D721Med (cell line): ENCODE results near the gene DEGS1.

Source experiments
- DNase-seq: peaks from one replicate; pipeline ENCODE4 v3.0.0; 2011; ENCODE audit warnings: low spot score; ENCODE audit not compliant: insufficient read length
- FAIRE-seq: peaks from 2 replicates; lab custom pipeline; 2011; peaks lifted over from hg19 to GRCh38; lab: Jason Lieb, UNC
- TF ChIP-seq, protein P1 (sequence below): IDR thresholded peaks from 2 replicates; pipeline ENCODE4 v1.5.1; 2012; ENCODE audit warnings: mild to moderate bottlenecking, control low read depth; ENCODE audit not compliant: insufficient read depth; ENCODE audit errors: missing control alignments

Gene DEGS1

DNA sequence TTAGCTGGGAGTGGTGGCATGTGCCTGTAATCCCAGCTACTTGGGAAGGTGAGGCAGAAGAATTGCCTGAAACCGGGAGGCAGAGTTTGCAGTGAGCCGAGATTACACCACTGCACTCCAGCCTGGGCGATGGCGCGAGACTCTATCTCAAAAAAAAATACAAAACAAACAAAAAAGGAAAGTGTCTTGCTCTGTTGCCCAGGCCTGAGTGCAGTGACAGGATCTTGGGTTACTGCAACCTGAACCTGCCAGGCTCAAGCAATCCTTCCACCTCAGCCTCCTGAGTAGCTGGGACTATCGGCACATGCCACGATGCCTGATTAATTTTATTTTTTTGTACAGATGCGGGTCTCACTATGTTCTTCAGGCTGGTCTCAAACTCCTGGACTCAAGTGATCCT, 33.3 kb downstream of the DEGS1 start:
- TF ChIP-seq, protein P1, sequence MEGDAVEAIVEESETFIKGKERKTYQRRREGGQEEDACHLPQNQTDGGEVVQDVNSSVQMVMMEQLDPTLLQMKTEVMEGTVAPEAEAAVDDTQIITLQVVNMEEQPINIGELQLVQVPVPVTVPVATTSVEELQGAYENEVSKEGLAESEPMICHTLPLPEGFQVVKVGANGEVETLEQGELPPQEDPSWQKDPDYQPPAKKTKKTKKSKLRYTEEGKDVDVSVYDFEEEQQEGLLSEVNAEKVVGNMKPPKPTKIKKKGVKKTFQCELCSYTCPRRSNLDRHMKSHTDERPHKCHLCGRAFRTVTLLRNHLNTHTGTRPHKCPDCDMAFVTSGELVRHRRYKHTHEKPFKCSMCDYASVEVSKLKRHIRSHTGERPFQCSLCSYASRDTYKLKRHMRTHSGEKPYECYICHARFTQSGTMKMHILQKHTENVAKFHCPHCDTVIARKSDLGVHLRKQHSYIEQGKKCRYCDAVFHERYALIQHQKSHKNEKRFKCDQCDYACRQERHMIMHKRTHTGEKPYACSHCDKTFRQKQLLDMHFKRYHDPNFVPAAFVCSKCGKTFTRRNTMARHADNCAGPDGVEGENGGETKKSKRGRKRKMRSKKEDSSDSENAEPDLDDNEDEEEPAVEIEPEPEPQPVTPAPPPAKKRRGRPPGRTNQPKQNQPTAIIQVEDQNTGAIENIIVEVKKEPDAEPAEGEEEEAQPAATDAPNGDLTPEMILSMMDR = no peak
- no peak for FAIRE-seq
- no peak for DNase-seq

DNA sequence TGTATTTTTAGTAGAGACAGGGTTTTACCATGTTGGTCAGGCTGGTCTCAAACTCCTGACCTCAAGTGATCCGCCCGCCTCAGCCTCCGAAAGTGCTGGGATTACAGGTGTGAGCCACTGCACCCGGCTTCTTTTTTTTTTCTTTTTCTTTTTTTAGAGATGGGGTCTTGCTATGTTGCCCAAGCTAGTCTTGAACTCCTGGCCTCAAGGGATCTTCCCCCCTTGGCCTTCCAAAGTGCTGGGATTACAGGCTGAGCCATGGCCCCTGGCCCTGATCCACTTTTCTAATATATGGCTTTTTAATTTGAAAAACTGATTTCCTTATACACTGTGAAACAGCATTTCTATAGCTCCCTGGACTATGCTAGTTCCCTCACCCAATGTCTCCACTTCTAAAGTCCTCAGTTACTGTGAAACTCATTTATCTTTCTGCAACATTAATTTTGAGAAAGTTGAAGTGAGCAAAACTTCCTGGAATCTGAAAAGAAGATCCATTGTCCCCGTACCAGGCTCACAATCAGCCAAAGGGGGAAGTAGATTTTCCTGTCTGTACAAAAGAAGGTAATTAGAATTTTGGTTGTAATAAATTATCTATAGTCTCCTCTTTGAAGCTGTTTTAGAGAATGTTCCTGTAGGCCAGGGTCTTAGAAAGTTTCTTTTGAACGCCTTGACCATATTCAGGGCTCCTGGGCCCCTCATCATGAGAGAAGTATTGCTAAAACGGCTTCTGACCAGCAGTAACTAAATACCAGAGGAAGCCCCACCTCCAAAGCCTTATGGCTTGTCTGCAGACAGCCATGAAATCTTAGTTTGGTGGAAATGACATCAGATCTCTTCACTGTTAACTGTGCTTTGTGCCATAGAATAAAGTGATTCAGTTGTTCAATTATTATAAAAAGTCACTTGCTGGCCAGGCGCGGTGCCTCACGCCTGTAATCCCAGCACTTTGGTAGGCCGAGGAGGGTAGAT, 34.9 kb downstream of the DEGS1 start:
- DNase-seq (no peak), FAIRE-seq (no peak)
- TF ChIP-seq, protein P1 = no peak

DNA sequence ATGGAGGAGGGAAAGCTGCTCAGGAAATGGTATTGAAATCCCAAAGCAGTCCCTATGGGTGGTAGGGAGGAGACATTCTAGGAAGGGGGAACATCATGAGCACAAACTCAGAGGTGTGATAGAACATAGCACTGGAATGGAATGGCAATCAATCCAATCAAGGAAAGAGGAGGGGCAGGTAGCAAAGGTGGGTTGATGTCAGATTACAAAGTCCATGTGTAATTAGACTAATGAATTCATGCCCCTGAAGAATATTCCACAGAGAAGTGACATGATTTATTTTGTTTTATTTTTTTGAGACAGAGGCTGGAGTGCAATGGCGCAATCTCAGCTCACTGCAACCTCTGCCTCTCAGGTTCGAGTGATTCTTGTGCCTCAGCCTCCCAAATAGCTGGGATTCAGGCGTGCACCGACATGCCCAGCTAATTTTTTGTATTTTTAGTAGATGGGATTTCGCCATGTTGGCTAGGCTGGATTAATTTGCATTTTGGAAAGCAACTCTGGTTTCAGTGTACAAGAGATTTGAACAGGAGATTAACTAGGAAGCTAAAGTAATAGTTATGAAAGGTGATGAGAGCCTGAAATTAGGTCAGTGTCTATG, 36.1 kb downstream of the DEGS1 start:
- DNase-seq = no peak
- FAIRE-seq = no peak
- TF ChIP-seq, protein P1 = no peak

DNA sequence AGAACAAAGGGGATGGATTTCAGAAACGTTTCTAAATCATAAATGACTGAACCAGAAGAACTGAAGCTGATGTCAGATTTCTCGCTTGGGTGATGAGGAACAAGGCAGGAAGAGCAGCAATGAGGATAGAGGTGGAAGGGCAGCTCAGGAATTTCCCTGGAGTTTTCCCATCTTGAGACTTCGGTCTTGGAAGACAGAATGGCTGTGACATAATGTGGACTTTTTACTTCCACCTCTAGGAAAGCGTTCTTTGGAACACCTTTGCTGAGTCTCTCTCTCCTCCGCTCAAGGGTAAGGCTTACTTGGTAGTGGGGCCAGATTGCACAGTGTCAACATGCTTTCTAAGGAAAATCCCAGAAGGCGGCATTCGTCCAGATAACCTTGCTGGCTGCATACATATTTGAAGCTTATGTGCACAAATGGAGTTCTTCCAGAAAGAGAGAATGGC, 36.6 kb downstream of the DEGS1 start:
- DNase-seq = no peak
- TF ChIP-seq, protein P1 = no peak
- FAIRE-seq = no peak

DNA sequence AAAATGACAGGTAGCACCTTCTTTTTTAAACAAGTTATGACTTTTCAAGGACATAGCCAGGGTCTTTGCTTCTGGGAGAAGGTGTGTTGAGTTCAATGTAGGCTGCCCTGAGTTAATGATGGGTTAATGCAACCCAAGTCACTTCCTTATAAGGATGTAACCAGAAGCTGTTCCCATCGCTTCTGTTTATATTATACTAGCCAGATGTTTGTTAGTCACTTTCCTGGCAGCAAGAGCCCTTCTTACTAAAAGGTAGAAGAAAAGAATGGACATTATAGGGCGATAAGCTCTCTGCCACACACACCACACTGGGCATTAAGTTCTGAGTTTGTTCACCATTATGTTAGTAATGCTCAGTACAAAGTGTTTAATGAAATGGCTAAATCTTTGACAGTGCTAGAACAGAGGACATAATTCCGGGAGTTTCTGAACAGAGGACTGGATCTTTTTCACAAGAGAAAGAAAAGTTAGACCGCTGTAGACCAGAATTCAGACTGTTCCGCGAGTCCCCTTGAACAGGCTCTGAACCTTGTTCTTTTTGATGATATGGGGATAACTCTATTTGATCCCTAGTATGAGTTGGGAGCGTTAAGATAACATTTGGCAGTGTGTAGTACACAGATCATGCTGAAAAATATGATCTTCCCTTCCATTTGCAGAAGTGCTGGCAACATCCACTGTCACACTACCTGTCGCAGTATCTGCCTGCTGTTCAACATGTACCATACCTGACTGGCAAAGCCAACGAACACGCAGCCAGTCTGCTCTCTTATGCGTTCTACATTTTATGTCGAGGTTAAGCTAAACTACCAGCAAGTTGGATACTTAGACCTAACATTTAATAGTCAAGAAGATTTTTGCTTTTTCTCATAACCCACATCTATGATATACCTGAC, 41.0 kb downstream of the DEGS1 start:
- TF ChIP-seq, protein P1 = no peak
- FAIRE-seq = no peak
- no peak for DNase-seq

DNA sequence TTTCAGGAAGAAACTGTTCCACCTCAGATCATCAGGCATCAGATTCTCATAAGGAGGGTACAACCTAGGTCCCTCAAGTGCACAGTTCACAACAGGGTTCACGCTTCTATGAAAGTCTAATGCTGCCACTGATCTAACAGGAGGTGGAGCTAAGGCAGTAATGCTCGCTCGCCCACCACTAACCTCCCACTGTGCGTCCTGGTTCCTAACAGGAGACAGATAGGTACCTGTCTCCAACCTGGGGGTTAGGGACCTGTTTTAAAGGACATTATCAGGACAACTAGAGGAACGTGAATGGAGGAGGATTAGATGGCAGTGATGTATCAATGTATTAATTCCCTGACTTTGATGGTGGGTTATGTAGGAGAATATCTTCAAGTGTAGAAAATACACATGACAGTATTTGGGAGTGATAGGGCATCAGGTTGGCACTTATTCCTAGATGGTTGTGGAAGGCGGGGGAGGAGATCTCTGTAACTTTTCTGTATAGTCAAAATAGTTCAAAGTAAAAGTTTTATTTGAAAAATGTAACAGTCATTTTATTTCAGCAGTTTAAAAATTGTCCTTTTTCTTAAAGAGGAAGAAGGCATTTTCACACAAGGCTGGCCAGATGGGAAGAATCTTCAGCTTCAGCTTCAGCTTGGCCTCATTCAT, 43.9 kb downstream of the DEGS1 start:
- TF ChIP-seq, protein P1 = no peak
- FAIRE-seq (no peak), DNase-seq (no peak)
